Mucosa of descending colon (tissue), 3 donors: ENCODE results near the gene MORC3. TPM values are rescaled to one million over a fixed set of nuclear protein-coding genes. Genes with fewer than 3 reads are reported as not detected.

ENCODE experiments used
- ATAC-seq: fragments of 200-7000 bp; cut with Tn5 transposase; one replicate; pipeline ENCODE4 v1.9.1; 2020; ENCODE audit warnings: mild to moderate bottlenecking, moderate library complexity
- DNase-seq, 3 donors: peaks; one replicate each; pipeline ENCODE4 v3.0.0-alpha.2; 2020
- H3K36me3 ChIP-seq: fragments of 200-600 bp; one replicate; pipeline ENCODE4 v1.8.0; 2021; ENCODE audit warnings: low read depth, mild to moderate bottlenecking
- H3K4me1 ChIP-seq: fragments of 200-600 bp; one replicate; pipeline ENCODE4 v1.8.0; 2021; ENCODE audit warnings: low read depth, mild to moderate bottlenecking
- H3K4me3 ChIP-seq: fragments of 200-600 bp; one replicate; pipeline ENCODE4 v1.8.0; 2021; ENCODE audit warnings: mild to moderate bottlenecking
- H3K9me3 ChIP-seq: fragments of 200-600 bp; one replicate; pipeline ENCODE4 v1.8.0; 2021; ENCODE audit warnings: mild to moderate bottlenecking
- CTCF ChIP-seq: fragments of 200-600 bp; IDR thresholded peaks from one replicate; pipeline ENCODE4 v1.8.0; 2022; ENCODE audit warnings: antibody characterized with exemption, mild to moderate bottlenecking
- intact Hi-C, 2 donors: fragments of 100-400 bp; cut with DNase I in 1 of 2; cut with micrococcal nuclease in 1 of 2; formaldehyde crosslinking; loops; one replicate each; pipeline versions ENCODE4 v1.11.0 to v1.11.1; 2022; cut with DNase I, micrococcal nuclease
- total RNA-seq, 3 donors: library from RNA; stranded (reverse); fragmentation: NEBNext Ultra II Directional in 2 of 3; extraction: Animal tissue kit (Norgen Biotek cat#: 25700) in 2 of 3; gene quantifications; one replicate each; pipeline versions ENCODE4 v1.2.1 to v1.2.4, GENCODE V29; 2021 to 2023
- donor health status: DM: no; HTN: no; CAD: no; lungs with moderate emphysema.
- donor health status: DM: no; HTN: no; CAD: no.
- donor health status: DM: no; HTN: yes; CAD: no.

The MORC3 gene
- total RNA-seq, 3 donors from 2014 or later = 27.9 to 42.1 (median 29.9) TPM

GRCh38 chr21:36420571-36421339, 100.8 kb downstream of the MORC3 start:
- no peaks in the 10 kb centered on the region for H3K9me3 ChIP-seq
- DNase-seq (no peak), ATAC-seq (no peak)
- H3K36me3 ChIP-seq = no peaks in the 10 kb centered on the region
- no peak overlapping the region for H3K4me3 ChIP-seq
- intact Hi-C loops = no loop called here
- TF ChIP-seq CTCF = no peak
- no peaks in the 10 kb centered on the region for H3K4me1 ChIP-seq

GRCh38 chr21:36422279-36423098, 102.5 kb downstream of the MORC3 start:
- intact Hi-C loops = no loop called here
- ATAC-seq (peak; percentile 74), DNase-seq (peak in 2 of 3 donors; percentile 50 to 74)
- TF ChIP-seq CTCF = peak; percentile 61
- Histone ChIP-seq H3K4me3 (no peak overlapping the region), H3K36me3 (no peaks in the 10 kb centered on the region), H3K9me3 (no peaks in the 10 kb centered on the region), H3K4me1 (no peaks in the 10 kb centered on the region)

- no peak for TF ChIP-seq CTCF
- intact Hi-C loops = no loop called here
- Histone ChIP-seq H3K4me3 (no peak overlapping the region), H3K4me1 (no peaks in the 10 kb centered on the region), H3K36me3 (no peaks in the 10 kb centered on the region), H3K9me3 (no peaks in the 10 kb centered on the region)
- DNase-seq (no peak), ATAC-seq (no peak)
Measured at GRCh38 chr21:36423771-36424433, 103.9 kb downstream of the MORC3 start.

GRCh38 chr21:36424592-36424991, 104.6 kb downstream of the MORC3 start:
- no peaks in the 10 kb centered on the region for H3K9me3 ChIP-seq
- DNase-seq = no peak
- TF ChIP-seq CTCF = no peak
- H3K36me3 ChIP-seq = no peaks in the 10 kb centered on the region
- no peak for ATAC-seq
- H3K4me3 ChIP-seq = no peak overlapping the region
- no peaks in the 10 kb centered on the region for H3K4me1 ChIP-seq
- intact Hi-C loops = no loop called here

- Histone ChIP-seq H3K4me3 (no peak overlapping the region), H3K9me3 (no peaks in the 10 kb centered on the region), H3K4me1 (no peaks in the 10 kb centered on the region), H3K36me3 (no peaks in the 10 kb centered on the region)
- TF ChIP-seq CTCF = no peak
- ATAC-seq (no peak), DNase-seq (no peak)
- intact Hi-C loops = no loop called here
Measured at GRCh38 chr21:36425286-36425685, 105.3 kb downstream of the MORC3 start.

Other genes starting within 250 kb of the MORC3 start
- 1 to 10 TPM in 2 of 3 donors, under 1 TPM in 1; 0.75 to 5.0 (median 4.1) TPM for gene CBR3, start 185.1 kb upstream of the MORC3 start, total RNA-seq
- 10 to 100 TPM; 40.4 to 87.3 (median 73.1) TPM for gene DOP1B, start 163.4 kb upstream of the MORC3 start, total RNA-seq
- gene CHAF1B, start 65.2 kb downstream of the MORC3 start, total RNA-seq = 1 to 10 TPM; 1.4 to 4.7 (median 1.5) TPM
- under 1 TPM in 1 of 3 donors, not detected in 2; 0.63 TPM for gene CLDN14, start 159.9 kb downstream of the MORC3 start, total RNA-seq